Fibroblast of lung (primary cell): Measurements from ENCODE around the gene COL9A3.

ENCODE experiments used
- EZH2 ChIP-seq: IDR thresholded peaks from 2 replicates; pipeline ENCODE4 v1.5.1; 2012; ENCODE audit warnings: low read length, control low read depth, mild to moderate bottlenecking; ENCODE audit errors: missing control alignments
- TF ChIP-seq, protein P1 (sequence below), 2 donors: IDR thresholded peaks in 1 of 2; conservative IDR thresholded peaks in 1 of 2; 1 replicate in 1 of 2; 2 replicates in 1 of 2; pipeline ENCODE4 v1.5.1; 2011 to 2012; ENCODE audit warnings: low read length in 2 of 2, control low read depth in 1 of 2, inconsistent platforms in 1 of 2, low read depth in 1 of 2, mild to moderate bottlenecking in 1 of 2

GRCh38 chr20:62812907-62813200, 4.0 kb upstream of the COL9A3 start:
- TF ChIP-seq, protein P1, sequence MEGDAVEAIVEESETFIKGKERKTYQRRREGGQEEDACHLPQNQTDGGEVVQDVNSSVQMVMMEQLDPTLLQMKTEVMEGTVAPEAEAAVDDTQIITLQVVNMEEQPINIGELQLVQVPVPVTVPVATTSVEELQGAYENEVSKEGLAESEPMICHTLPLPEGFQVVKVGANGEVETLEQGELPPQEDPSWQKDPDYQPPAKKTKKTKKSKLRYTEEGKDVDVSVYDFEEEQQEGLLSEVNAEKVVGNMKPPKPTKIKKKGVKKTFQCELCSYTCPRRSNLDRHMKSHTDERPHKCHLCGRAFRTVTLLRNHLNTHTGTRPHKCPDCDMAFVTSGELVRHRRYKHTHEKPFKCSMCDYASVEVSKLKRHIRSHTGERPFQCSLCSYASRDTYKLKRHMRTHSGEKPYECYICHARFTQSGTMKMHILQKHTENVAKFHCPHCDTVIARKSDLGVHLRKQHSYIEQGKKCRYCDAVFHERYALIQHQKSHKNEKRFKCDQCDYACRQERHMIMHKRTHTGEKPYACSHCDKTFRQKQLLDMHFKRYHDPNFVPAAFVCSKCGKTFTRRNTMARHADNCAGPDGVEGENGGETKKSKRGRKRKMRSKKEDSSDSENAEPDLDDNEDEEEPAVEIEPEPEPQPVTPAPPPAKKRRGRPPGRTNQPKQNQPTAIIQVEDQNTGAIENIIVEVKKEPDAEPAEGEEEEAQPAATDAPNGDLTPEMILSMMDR (conservative IDR thresholded peaks at IDR 0.05 in 1 of 2, IDR thresholded peaks at IDR 0.05 in 1 of 2; ENCODE audit: low read depth in 1 of 2, low read length in 2 of 2): no peak
- TF ChIP-seq EZH2: no peak
